ENCODE results near the gene VARS2.

DNA sequence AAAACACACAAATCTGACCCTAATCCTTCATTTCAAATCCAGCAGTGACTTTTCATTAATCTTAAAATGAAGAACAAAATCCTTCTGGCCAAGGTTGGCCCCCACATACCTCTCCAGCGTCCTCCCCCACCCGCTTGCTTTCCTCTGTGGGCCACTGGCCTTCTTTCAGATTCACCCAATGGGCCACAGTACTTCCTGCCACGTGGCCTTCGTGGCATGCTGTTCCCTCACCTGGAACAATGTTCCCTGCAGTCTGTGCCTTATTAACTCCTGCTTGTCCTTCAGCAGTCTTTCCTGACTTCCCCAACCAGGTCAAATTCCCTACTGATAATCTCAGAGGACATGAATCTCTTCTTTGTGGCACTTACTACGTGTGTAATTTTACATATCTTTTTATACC, 11.3 kb upstream of the VARS2 start:
- TF ChIP-seq, protein P1, sequence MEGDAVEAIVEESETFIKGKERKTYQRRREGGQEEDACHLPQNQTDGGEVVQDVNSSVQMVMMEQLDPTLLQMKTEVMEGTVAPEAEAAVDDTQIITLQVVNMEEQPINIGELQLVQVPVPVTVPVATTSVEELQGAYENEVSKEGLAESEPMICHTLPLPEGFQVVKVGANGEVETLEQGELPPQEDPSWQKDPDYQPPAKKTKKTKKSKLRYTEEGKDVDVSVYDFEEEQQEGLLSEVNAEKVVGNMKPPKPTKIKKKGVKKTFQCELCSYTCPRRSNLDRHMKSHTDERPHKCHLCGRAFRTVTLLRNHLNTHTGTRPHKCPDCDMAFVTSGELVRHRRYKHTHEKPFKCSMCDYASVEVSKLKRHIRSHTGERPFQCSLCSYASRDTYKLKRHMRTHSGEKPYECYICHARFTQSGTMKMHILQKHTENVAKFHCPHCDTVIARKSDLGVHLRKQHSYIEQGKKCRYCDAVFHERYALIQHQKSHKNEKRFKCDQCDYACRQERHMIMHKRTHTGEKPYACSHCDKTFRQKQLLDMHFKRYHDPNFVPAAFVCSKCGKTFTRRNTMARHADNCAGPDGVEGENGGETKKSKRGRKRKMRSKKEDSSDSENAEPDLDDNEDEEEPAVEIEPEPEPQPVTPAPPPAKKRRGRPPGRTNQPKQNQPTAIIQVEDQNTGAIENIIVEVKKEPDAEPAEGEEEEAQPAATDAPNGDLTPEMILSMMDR (IDR thresholded peaks at IDR 0.05), result no peak
- TF ChIP-seq EZH2 (IDR thresholded peaks at IDR 0.05; ENCODE audit: borderline replicate concordance, insufficient read depth, low read depth, low read length, poor library complexity, severe bottlenecking), result no peak

Measured in B cell (primary cell).